ENCODE measurements around the gene REXO2. TPM values are rescaled to one million over a fixed set of nuclear protein-coding genes. Genes with fewer than 3 reads are reported as not detected.

Gene REXO2
- total RNA-seq, result 83.8 and 86.5 TPM in 2 replicates

- intact Hi-C loops (cut with micrococcal nuclease), result loop anchor here (1.0 to 2.0 kb wide), 4 partner anchors 39 to 563 kb away; partner anchors contain the start of genes C11orf71, RBM7 and ZBTB16
Observed at GRCh38 chr11:114439229-114440120, at the start of gene REXO2. TSS of gene REXO2 (plus strand) at chr11:114439467. CDS start at chr11:114439529, 62 bp downstream.

GRCh38 chr11:114392735-114393667, 46.3 kb upstream of the REXO2 start:
- intact Hi-C loops (cut with micrococcal nuclease), result no loop called here

DNA sequence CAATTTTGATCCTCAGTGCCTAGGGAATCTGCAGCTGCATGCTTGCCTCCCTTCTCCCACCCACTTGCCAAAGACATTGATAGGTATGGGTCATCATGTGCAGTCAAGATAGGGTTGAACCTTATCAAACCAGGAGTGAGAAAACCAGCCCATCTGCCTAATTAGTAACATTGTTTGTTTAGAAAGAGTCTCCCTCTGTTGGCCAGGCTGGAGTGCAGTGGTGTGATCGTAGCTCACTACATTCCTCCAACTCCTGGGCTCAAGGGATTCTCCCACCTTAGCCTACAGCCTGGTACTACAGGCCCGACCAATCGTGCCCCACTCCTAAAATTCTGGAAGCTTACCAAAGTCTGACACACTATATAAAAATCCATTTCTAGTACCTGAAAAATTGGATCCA, 43.5 kb upstream of the REXO2 start:
- intact Hi-C loops (cut with micrococcal nuclease), result no loop called here

DNA sequence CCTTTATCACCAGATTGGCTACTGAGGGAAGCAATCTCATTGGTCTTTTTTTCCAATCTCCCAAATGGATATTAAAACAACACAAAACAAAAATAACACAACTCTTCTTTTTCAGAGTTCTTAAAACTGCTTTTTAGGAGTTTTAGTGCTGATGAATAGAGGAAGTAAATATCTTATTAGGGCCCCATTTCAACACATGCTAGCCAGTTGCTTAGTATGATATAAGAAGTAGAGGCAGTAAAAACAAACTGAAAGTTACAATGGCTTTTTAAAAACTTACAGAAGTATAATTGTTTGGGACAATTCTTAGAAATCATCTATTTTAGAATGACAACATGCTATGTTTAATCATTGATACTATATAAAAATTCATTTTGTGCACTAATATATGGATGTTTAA, 42.4 kb upstream of the REXO2 start:
- intact Hi-C loops (cut with micrococcal nuclease), result no loop called here

DNA sequence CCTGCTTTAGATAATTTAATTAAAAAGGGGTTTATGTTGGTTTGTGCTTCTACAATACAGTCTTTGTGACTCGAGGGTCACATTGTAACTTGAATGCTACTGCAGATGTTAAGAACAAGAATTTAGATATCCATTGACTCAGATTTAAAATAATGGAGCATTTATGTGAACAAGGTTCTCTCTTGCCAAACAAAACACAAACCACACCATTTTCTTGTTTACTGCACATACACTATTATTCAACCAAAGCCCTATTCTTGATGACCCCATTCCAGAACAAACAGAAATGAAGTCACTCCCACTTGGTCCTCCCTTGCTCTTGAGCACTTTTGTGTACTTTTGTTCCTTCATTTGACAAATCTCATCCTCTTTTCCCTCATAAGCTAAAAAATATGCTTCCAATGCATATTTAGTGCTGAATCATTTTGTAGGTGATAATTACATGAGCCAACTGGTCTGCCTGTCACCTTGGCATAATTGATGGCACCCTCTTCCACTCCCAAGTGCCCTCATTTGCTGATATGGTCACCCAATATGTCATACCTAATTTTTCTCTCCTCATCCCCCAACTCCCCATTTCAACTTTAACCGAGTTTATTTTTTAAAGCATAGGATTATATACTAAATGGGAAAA, 41.8 kb upstream of the REXO2 start:
- intact Hi-C loops (cut with micrococcal nuclease), result no loop called here

GRCh38 chr11:114398303-114398920, 40.9 kb upstream of the REXO2 start:
- intact Hi-C loops (cut with micrococcal nuclease), result no loop called here

GRCh38 chr11:114399490-114400215, 39.6 kb upstream of the REXO2 start:
- intact Hi-C loops (cut with micrococcal nuclease), result loop anchor here (1.0 to 10.0 kb wide), 6 partner anchors 40 to 1085 kb away; partner anchors contain the start of genes REXO2, TTC12, USP28 and ZW10

DNA sequence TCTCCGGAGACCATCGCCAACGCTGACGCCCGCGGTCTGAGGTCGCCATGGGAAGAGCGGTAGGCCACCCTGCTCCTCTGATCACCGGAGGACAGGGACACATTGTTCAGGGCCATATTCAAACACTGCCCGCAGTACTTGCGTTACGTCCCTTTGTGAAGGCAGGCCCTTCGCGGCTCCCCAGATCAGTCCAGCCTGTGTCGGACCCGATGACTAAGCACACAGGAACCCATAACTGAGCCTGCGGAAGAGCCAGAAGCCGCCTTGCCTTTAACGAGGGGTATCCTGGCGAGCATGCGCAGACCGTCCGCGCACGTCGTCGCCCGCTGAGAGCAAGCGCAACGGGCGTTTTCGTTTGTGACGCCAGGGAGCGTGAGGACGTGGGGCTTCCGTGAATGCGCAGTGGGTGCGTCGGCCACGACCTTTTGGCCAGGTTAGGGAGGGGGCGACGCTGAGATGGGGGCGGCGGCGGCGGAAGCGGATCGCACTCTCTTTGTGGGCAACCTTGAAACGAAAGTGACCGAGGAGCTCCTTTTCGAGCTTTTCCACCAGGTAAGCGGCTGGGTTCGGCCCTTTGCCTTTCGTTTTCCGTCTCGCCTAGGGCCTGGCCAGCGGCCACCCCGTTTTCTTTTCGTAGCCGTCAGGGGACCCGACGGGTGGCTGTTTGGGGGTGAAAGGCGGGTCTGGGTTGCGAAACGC, 38.9 kb upstream of the REXO2 start, which contains the start of the genes C11orf71 and RBM7:
C11orf71 (minus strand) TSS at position 296 of the 699 bp plus-strand sequence; CDS start at position 116, 180 bp downstream.
RBM7 (plus strand) TSS at position 451 of the 699 bp plus-strand sequence; CDS start at position 457, 6 bp downstream.
- intact Hi-C loops (cut with micrococcal nuclease), result loop anchor here (1.0 to 10.0 kb wide), 6 partner anchors 39 to 1086 kb away; partner anchors contain the start of genes REXO2, TTC12, USP28 and ZW10

- intact Hi-C loops (cut with micrococcal nuclease), result loop anchor here (1.0 to 10.0 kb wide), 6 partner anchors 38 to 1086 kb away; partner anchors contain the start of genes REXO2, TTC12, USP28 and ZW10
Observed at GRCh38 chr11:114400915-114401223, 38.4 kb upstream of the REXO2 start.

DNA sequence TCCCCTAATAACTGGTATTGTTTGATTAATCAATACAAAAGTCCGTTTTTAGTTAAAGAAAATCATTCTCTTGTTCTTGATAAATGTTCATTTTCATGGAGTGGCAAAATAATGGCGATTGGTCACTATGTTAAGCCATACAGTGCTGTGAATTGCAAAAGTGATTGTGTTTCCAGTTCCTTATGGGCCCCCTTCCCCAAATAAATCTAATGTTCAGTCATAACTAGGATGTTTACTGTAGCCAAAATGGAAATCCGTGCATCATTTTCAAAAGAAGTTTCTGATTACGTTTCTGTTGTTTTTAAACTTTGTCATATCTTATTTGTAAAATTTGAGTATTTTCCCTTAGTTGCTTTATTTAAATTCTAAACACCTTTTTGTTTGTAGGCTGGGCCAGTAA, 38.0 kb upstream of the REXO2 start:
- intact Hi-C loops (cut with micrococcal nuclease), result loop anchor here (2.0 to 10.0 kb wide), 4 partner anchors 53 to 1087 kb away; partner anchors contain the start of genes TTC12, USP28 and ZW10

DNA sequence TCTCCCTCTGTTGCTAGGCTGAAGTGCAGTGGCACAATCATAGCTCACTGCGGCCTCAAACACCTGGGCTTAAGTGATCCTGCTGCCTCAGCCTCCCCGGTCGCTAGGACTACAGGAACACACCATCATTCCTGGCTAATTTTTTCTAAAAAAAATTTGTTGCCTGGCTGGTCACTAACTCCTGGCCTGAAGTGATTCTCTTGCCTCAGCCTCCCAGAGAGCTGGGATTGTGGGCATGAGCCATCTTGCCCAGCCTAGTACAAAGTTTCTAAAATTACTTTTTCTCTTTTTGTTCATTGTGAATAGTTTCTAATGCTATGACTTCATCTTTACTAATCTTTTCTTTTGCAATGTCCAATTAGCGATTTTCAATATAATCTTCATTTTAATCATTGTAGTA, 26.3 kb upstream of the REXO2 start:
- intact Hi-C loops (cut with micrococcal nuclease), result no loop called here

DNA sequence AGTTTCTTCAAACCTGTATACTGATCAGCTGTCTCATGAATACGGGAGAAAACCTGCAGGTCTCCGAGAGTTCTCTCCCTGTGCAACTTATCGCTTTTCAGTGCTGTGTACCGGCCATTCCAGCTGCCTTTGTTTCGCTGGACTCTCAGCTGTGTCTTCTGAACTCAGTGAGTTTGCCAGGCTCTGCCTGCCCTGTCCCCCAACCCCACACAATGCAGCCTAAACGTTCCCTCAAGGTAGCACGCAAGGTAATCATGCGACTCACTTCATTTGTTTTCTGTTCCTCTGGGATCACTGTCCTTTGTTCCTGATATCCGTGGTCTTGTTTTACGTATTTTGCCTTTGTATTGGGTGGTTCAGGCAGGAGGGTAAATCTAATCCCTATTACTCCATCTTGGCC, 25.3 kb upstream of the REXO2 start:
- intact Hi-C loops (cut with micrococcal nuclease), result no loop called here

- intact Hi-C loops (cut with micrococcal nuclease), result no loop called here
Observed at GRCh38 chr11:114416441-114416961, 22.8 kb upstream of the REXO2 start.

- intact Hi-C loops (cut with micrococcal nuclease), result no loop called here
Observed at GRCh38 chr11:114426280-114426679, 13.0 kb upstream of the REXO2 start.

DNA sequence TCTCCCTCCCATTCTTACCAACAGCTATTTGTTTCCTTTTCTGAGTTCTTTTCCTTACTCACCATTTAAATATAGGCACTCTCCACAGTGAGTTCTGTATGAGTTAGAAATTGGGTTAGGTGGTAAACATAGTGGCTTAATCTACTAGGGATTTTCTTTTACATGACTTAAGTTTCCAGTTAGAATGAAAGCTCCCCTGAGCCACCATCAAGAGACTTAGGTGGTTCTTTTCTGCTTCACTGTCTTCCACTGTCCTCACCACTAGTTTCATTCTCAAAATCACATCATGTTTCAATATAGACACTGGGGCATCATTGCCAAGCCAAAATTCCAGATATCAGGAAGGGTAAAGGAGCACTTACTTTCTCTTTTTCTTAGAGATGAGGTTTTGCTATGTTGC, 9.0 kb upstream of the REXO2 start:
- intact Hi-C loops (cut with micrococcal nuclease), result no loop called here

GRCh38 chr11:114432893-114433292, 6.4 kb upstream of the REXO2 start:
- intact Hi-C loops (cut with micrococcal nuclease), result no loop called here

DNA sequence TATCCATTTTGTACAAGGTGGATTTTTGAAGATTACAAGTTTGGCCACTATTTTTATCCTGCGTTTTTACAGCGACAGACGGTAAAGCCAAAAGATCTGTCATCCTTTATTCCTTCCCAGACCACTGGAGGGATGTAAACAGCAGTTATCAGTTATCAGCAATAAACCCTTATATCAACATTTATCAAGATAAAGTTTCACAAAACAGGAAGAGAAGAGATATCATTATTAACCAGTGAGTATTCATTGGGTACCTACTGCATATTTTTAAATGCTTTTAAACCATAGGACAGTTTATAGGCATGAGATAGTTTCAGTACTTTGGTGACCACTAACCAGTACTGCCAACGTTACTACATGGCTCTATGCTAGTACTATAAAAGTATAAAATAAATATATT, 5.9 kb upstream of the REXO2 start:
- intact Hi-C loops (cut with micrococcal nuclease), result no loop called here

DNA sequence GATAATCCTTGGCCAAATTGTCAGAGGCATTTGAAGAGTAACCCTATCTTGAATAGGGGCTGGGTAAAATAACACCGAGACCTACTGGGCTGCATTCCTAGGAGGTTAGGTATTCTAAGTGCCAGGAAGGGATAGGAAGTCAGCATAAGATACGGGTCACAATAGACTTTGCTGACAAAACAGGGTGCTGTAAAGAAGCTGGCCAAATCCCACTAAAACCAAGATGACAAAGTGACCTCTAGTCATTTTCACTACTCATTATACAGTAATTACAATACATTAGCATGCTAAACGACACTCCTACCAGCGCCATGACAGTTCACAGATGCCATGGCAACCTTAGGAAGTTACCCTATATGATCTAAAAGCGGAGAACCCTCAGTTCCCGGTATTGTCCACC, 964 bp upstream of the REXO2 start:
- intact Hi-C loops (cut with micrococcal nuclease), result loop anchor here (2.0 kb wide), 2 partner anchors 98 to 562 kb away; no protein-coding TSS in a partner anchor

Measured in T-helper 2 cell treated with Interferon-gamma antibody and Interleukin-4, amounts not matched to agents 100 ng/mL and 5 ng/mL, for 36 hours (primary cell).